ENCODE measurements around the gene CD82.

The CD82 gene

GRCh38 chr11:44593251-44593650, 27.8 kb downstream of the CD82 start:
- no peak for TF ChIP-seq CTCF (conservative IDR thresholded peaks at IDR 0.05)
- no peak overlapping the region for H3K27ac ChIP-seq

- H3K27ac ChIP-seq = no peak overlapping the region
- TF ChIP-seq CTCF (conservative IDR thresholded peaks at IDR 0.05) = no peak
Measured at GRCh38 chr11:44595006-44595405, 29.5 kb downstream of the CD82 start.

- no peak overlapping the region for H3K27ac ChIP-seq
- no peak for TF ChIP-seq CTCF (conservative IDR thresholded peaks at IDR 0.05)
Measured at GRCh38 chr11:44595964-44596381, 30.5 kb downstream of the CD82 start.

- no peak for TF ChIP-seq CTCF (conservative IDR thresholded peaks at IDR 0.05)
- no peak overlapping the region for H3K27ac ChIP-seq
Measured at GRCh38 chr11:44596525-44597276, 31.2 kb downstream of the CD82 start.

GRCh38 chr11:44597358-44598012, 32.0 kb downstream of the CD82 start:
- no peak for TF ChIP-seq CTCF (conservative IDR thresholded peaks at IDR 0.05)
- H3K27ac ChIP-seq = no peak overlapping the region

GRCh38 chr11:44598831-44599230, 33.4 kb downstream of the CD82 start:
- TF ChIP-seq CTCF (conservative IDR thresholded peaks at IDR 0.05) = no peak
- no peak overlapping the region for H3K27ac ChIP-seq

- H3K27ac ChIP-seq = no peak overlapping the region
- no peak for TF ChIP-seq CTCF (conservative IDR thresholded peaks at IDR 0.05)
Measured at GRCh38 chr11:44600261-44600660, 34.8 kb downstream of the CD82 start.

All from VCaP (cell line).